Ovary (tissue), 9 donors: ENCODE measurements around the gene ZNF710. TPM values are rescaled to one million over a fixed set of nuclear protein-coding genes. Genes with fewer than 3 reads are reported as not detected.

Experiments
- DNase-seq, 5 donors: peaks; one replicate each; pipeline ENCODE4 v3.0.0-alpha.2; 2019 to 2020
- H3K27ac ChIP-seq, 2 donors: fragments of 200-600 bp; one replicate each; pipeline versions ENCODE4 v1.5.1 to v1.8.0; 2019 to 2022
- H3K27me3 ChIP-seq: fragments of 200-600 bp; one replicate; pipeline ENCODE4 v1.8.0; 2022
- H3K36me3 ChIP-seq: fragments of 200-600 bp; sonication (generic); one replicate; pipeline ENCODE4 v1.5.1; 2019
- H3K4me1 ChIP-seq: one replicate; pipeline ENCODE4 v1.8.1; 2013; ENCODE audit warnings: mild to moderate bottlenecking, moderate library complexity; ENCODE audit not compliant: insufficient read depth
- H3K4me3 ChIP-seq: fragments of 200-600 bp; sonication (generic); one replicate; pipeline ENCODE4 v1.5.1; 2017
- H3K9me3 ChIP-seq, 2 donors: fragments of 200-600 bp in 1 of 2; sonication (generic) in 1 of 2; one replicate each; pipeline versions ENCODE4 v1.5.1 to v1.8.1; 2013 to 2019; ENCODE audit warnings: mild to moderate bottlenecking in 1 of 2, moderate library complexity in 1 of 2
- CTCF ChIP-seq, 3 donors: fragments of 450-650 bp in 2 of 3; fragments of 200-600 bp in 1 of 3; IDR thresholded peaks; one replicate each; pipeline versions ENCODE4 v1.5.1 to v1.8.0; 2016 to 2022; ENCODE audit warnings: antibody characterized with exemption in 3 of 3, mild to moderate bottlenecking in 1 of 3
- EP300 ChIP-seq: sonication (generic); formaldehyde crosslinking; IDR thresholded peaks from one replicate; pipeline ENCODE4 v1.6.1; 2017; ENCODE audit warnings: antibody characterized with exemption
- POLR2A ChIP-seq: fragments of 450-650 bp; IDR thresholded peaks from one replicate; pipeline ENCODE4 v1.6.1; 2017; ENCODE audit warnings: antibody characterized with exemption, mild to moderate bottlenecking, moderate library complexity
- WGBS, 3 donors: extraction: QIAGEN DNeasy Blood & Tissue Kit in 1 of 3; methylation state at CpG; one replicate each; pipeline versions ENCODE4 v1.1.5 to v1.1.7; 2013 to 2017; 5-methylcytosine and 5-hydroxymethylcytosine counted together
- intact Hi-C, 4 donors: fragments of 100-400 bp; cut with DNase I; formaldehyde crosslinking; loops; one replicate each; pipeline versions ENCODE4 v1.11.0 to v1.15.1; 2022 to 2023
- polyA plus RNA-seq, 2 donors: library from polyadenylated mRNA; stranded (reverse); fragments of 200-250 nt in 1 of 2; fragments of 350-450 nt in 1 of 2; fragmentation: Illumina TruSeq in 1 of 2; extraction: RNeasy Lipid Tissue Mini Kit (QIAGEN cat#74804) in 1 of 2; gene quantifications; one replicate each; pipeline ENCODE4 v1.2.3, GENCODE V29; 2013 to 2014
- total RNA-seq, 7 donors: library from RNA; depleted of rRNA in 2 of 7; stranded (reverse); fragments of >200 nt in 2 of 7; fragmentation: NEBNext Ultra II Directional in 3 of 7; extraction: Animal tissue kit (Norgen Biotek cat#: 25700) in 3 of 7; gene quantifications; one replicate each; pipeline versions ENCODE4 v1.1.0 to v1.2.4, GENCODE V29; 2016 to 2023
- donor health status: DM: no; HTN: no; CAD: no; lungs with moderate emphysema.
- donor health status: DM: no; HTN: no; CAD: no.
- donor health status: Bipolar disorder and iron deficiency.
- donor health status: DM: yes; HTN: yes; CAD: no.
- donor health status: DM: no; HTN: no; CAD: no.
- donor health status: DM: yes; HTN: yes; CAD: no.

Gene ZNF710
- total and polyA plus RNA-seq, 9 donors: 6.8 to 19.7 (median 14.4) TPM

GRCh38 chr15:90024406-90024805 lies 23.3 kb downstream of the ZNF710 start:
- Histone ChIP-seq H3K4me1 (peaks cover 4% of the 10 kb centered on the region), H3K27me3 (no peaks in the 10 kb centered on the region), H3K4me3 (no peak overlapping the region), H3K27ac (no peak overlapping the region), H3K36me3 (no peaks in the 10 kb centered on the region), H3K9me3 (no peaks in the 10 kb centered on the region)
- TF ChIP-seq POLR2A: no peak
- TF ChIP-seq EP300: no peak
- no peak for TF ChIP-seq CTCF (IDR thresholded peaks at IDR 0.05)
- intact Hi-C loops: no loop called here
- no peak for DNase-seq
- WGBS, 3 donors: 91 to 97% (median 93%) methylated on average over 4 of the region's 4 CpGs

- WGBS, 3 donors: 19 to 48% (median 23%) methylated on average over 2 of the region's 2 CpGs
- intact Hi-C loops: no loop called here
- no peak for DNase-seq
- Histone ChIP-seq H3K36me3 (no peaks in the 10 kb centered on the region), H3K9me3 (no peaks in the 10 kb centered on the region), H3K27ac (no peak overlapping the region), H3K4me3 (no peak overlapping the region), H3K4me1 (peaks cover 4% of the 10 kb centered on the region), H3K27me3 (no peaks in the 10 kb centered on the region)
- TF ChIP-seq CTCF (IDR thresholded peaks at IDR 0.05) (no peak), EP300 (no peak), POLR2A (no peak)
Observed at GRCh38 chr15:90025489-90026033, 24.4 kb downstream of the ZNF710 start.

- no peak for DNase-seq
- 94 to 96% (median 96%) methylated on average over 5 of the region's 5 CpGs for WGBS, 3 donors
- peaks cover 10% of the 10 kb centered on the region for H3K4me1 ChIP-seq
- H3K9me3 ChIP-seq: no peaks in the 10 kb centered on the region
- intact Hi-C loops: no loop called here
- H3K36me3 ChIP-seq: no peaks in the 10 kb centered on the region
- H3K4me3 ChIP-seq: no peak overlapping the region
- no peaks in the 10 kb centered on the region for H3K27me3 ChIP-seq
- TF ChIP-seq POLR2A (no peak), CTCF (IDR thresholded peaks at IDR 0.05) (no peak), EP300 (no peak)
- no peak overlapping the region for H3K27ac ChIP-seq
Observed at GRCh38 chr15:90028376-90028944, 27.3 kb downstream of the ZNF710 start.

- no peak for DNase-seq
- H3K27ac ChIP-seq: no peak overlapping the region
- 88 to 95% (median 91%) methylated on average over 1 of the region's 1 CpG for WGBS, 3 donors
- H3K27me3 ChIP-seq: no peaks in the 10 kb centered on the region
- intact Hi-C loops: no loop called here
- H3K9me3 ChIP-seq: no peaks in the 10 kb centered on the region
- peaks cover 15% of the 10 kb centered on the region for H3K4me1 ChIP-seq
- H3K36me3 ChIP-seq: no peaks in the 10 kb centered on the region
- no peak overlapping the region for H3K4me3 ChIP-seq
- TF ChIP-seq POLR2A (no peak), CTCF (IDR thresholded peaks at IDR 0.05) (no peak), EP300 (no peak)
Observed at GRCh38 chr15:90029024-90029423, 27.9 kb downstream of the ZNF710 start.
